Neural progenitor cell (in vitro differentiated cells): ENCODE measurements around the gene SCGB2A2. TPM values are rescaled to one million over a fixed set of nuclear protein-coding genes. Genes with fewer than 3 reads are reported as not detected.

ENCODE experiments used
- DNase-seq: peaks from one replicate; pipeline ENCODE4 v3.0.0-alpha.2; 2016; ENCODE audit warnings: low spot score
- H2AFZ ChIP-seq: fragments of 200-600 bp; sonication (generic); replicated peaks from 2 replicates; pipeline ENCODE4 v1.6.1; 2016; ENCODE audit warnings: antibody characterized with exemption
- H3F3A ChIP-seq: fragments of 200-600 bp; sonication (generic); 2 replicates; pipeline ENCODE4 v1.6.1; 2016; ENCODE audit warnings: antibody characterized with exemption, low read depth
- H3K27ac ChIP-seq: fragments of 200-600 bp; sonication (generic); 2 replicates; pipeline ENCODE4 v1.5.1; 2016; ENCODE audit warnings: mild to moderate bottlenecking
- H3K27me3 ChIP-seq: fragments of 200-600 bp; sonication (generic); 2 replicates; pipeline ENCODE4 v1.6.1; 2016; ENCODE audit warnings: mild to moderate bottlenecking, moderate library complexity
- H3K36me3 ChIP-seq: fragments of 200-600 bp; sonication (generic); 2 replicates; pipeline ENCODE4 v1.5.1; 2016
- H3K4me1 ChIP-seq: fragments of 200-600 bp; sonication (generic); 2 replicates; pipeline ENCODE4 v1.6.1; 2016; ENCODE audit warnings: mixed run types
- H3K4me2 ChIP-seq: fragments of 200-600 bp; sonication (generic); 2 replicates; pipeline ENCODE4 v1.6.1; 2016
- H3K4me3 ChIP-seq: fragments of 200-600 bp; sonication (generic); 2 replicates; pipeline ENCODE4 v1.5.1; 2016
- H3K79me2 ChIP-seq: fragments of 200-600 bp; sonication (generic); 2 replicates; pipeline ENCODE4 v1.6.1; 2016; ENCODE audit warnings: low read depth
- H3K9ac ChIP-seq: fragments of 200-600 bp; sonication (generic); 2 replicates; pipeline ENCODE4 v1.6.1; 2016
- H3K9me3 ChIP-seq: fragments of 200-600 bp; sonication (generic); 2 replicates; pipeline ENCODE4 v1.5.1; 2016; ENCODE audit warnings: low read depth
- H4K20me1 ChIP-seq: fragments of 200-600 bp; sonication (generic); 2 replicates; pipeline ENCODE4 v1.6.1; 2016; ENCODE audit warnings: low read depth
- H3K27ac Mint-ChIP-seq: 3 replicates; pipeline ENCODE4 v1.8.0; 2021; ENCODE audit warnings: mixed read lengths
- H3K27me3 Mint-ChIP-seq: 2 replicates; pipeline ENCODE4 v1.8.0; 2022; ENCODE audit warnings: low read depth, mild to moderate bottlenecking, inconsistent platforms, moderate library complexity, mixed read lengths; ENCODE audit not compliant: insufficient read depth
- H3K36me3 Mint-ChIP-seq: 3 replicates; pipeline ENCODE4 v1.8.0; 2021; ENCODE audit warnings: mixed read lengths
- H3K4me1 Mint-ChIP-seq: 3 replicates; pipeline ENCODE4 v1.8.0; 2021; ENCODE audit warnings: mixed read lengths
- H3K4me3 Mint-ChIP-seq: 3 replicates; pipeline ENCODE4 v1.8.0; 2021; ENCODE audit warnings: mild to moderate bottlenecking, moderate library complexity, mixed read lengths
- H3K9me3 Mint-ChIP-seq: 3 replicates; pipeline ENCODE4 v1.8.0; 2020; ENCODE audit warnings: mixed read lengths
- CTCF ChIP-seq: fragments of 200-600 bp; sonication (generic); IDR thresholded peaks from 2 replicates; pipeline ENCODE4 v1.5.1; 2017; ENCODE audit warnings: antibody characterized with exemption, mild to moderate bottlenecking
- EZH2 ChIP-seq: fragments of 200-600 bp; sonication (generic); IDR thresholded peaks from 2 replicates; pipeline ENCODE4 v1.6.1; 2017; ENCODE audit warnings: antibody characterized with exemption, mild to moderate bottlenecking, moderate library complexity
- EZH2phosphoT487 ChIP-seq: fragments of 200-600 bp; sonication (generic); IDR thresholded peaks from 2 replicates; pipeline ENCODE4 v1.6.1; 2017; ENCODE audit warnings: antibody characterized with exemption
- total RNA-seq: library from RNA; depleted of rRNA; stranded (reverse); fragments of >200 nt; gene quantifications from 2 replicates; pipeline ENCODE4 v1.2.3, GENCODE V29; 2015; ENCODE audit warnings: low replicate concordance

Gene SCGB2A2
- total RNA-seq, 1 donor from 2014 or later = not detected

- Mint-ChIP-seq H3K36me3 (no peaks in the 10 kb centered on the region), H3K27ac (no peak overlapping the region), H3K27me3 (peaks cover 3% of the 10 kb centered on the region), H3K4me1 (no peaks in the 10 kb centered on the region), H3K4me3 (no peak overlapping the region), H3K9me3 (peaks cover 5% of the 10 kb centered on the region)
- no peak for DNase-seq
- Histone ChIP-seq H3K36me3 (no peaks in the 10 kb centered on the region), H3K4me2 (no peak overlapping the region), H3F3A (no peaks in the 10 kb centered on the region), H3K27ac (no peak overlapping the region), H3K4me1 (no peaks in the 10 kb centered on the region), H3K9ac (no peak overlapping the region), H3K4me3 (no peak overlapping the region), H3K27me3 (no peaks in the 10 kb centered on the region), H2AFZ (no peak overlapping the region), H3K9me3 (no peaks in the 10 kb centered on the region), H3K79me2 (no peaks in the 10 kb centered on the region), H4K20me1 (no peaks in the 10 kb centered on the region)
- TF ChIP-seq EZH2phosphoT487 (no peak), EZH2 (no peak), CTCF (no peak)
Measured at GRCh38 chr11:62273789-62274275, 3.9 kb downstream of the SCGB2A2 start.

GRCh38 chr11:62280452-62280851, 10.5 kb downstream of the SCGB2A2 start:
- TF ChIP-seq CTCF (no peak), EZH2phosphoT487 (no peak), EZH2 (no peak)
- no peak for DNase-seq
- no peak overlapping the region for H3K4me2 ChIP-seq
- H3K36me3 ChIP-seq = no peaks in the 10 kb centered on the region
- peaks cover 14% of the 10 kb centered on the region for H3K9me3 Mint-ChIP-seq
- no peak overlapping the region for H3K4me3 ChIP-seq
- H3K9me3 ChIP-seq = peaks cover 15% of the 10 kb centered on the region
- no peak overlapping the region for H3K4me3 Mint-ChIP-seq
- peaks cover 2% of the 10 kb centered on the region for H3K36me3 Mint-ChIP-seq
- no peak overlapping the region for H2AFZ ChIP-seq
- no peaks in the 10 kb centered on the region for H3F3A ChIP-seq
- H3K79me2 ChIP-seq = no peaks in the 10 kb centered on the region
- no peaks in the 10 kb centered on the region for H3K4me1 ChIP-seq
- no peak overlapping the region for H3K9ac ChIP-seq
- peaks cover 3% of the 10 kb centered on the region for H3K27me3 Mint-ChIP-seq
- H3K4me1 Mint-ChIP-seq = no peaks in the 10 kb centered on the region
- no peaks in the 10 kb centered on the region for H3K27me3 ChIP-seq
- H3K27ac ChIP-seq = no peak overlapping the region
- H4K20me1 ChIP-seq = no peaks in the 10 kb centered on the region
- no peak overlapping the region for H3K27ac Mint-ChIP-seq

- Mint-ChIP-seq H3K4me3 (no peak overlapping the region), H3K4me1 (no peaks in the 10 kb centered on the region), H3K36me3 (no peaks in the 10 kb centered on the region), H3K27me3 (peaks cover 10% of the 10 kb centered on the region), H3K27ac (no peak overlapping the region), H3K9me3 (no peaks in the 10 kb centered on the region)
- no peaks in the 10 kb centered on the region for H3K9me3 ChIP-seq
- no peaks in the 10 kb centered on the region for H3K36me3 ChIP-seq
- H3K79me2 ChIP-seq = no peaks in the 10 kb centered on the region
- no peak overlapping the region for H3K4me3 ChIP-seq
- no peaks in the 10 kb centered on the region for H3K27me3 ChIP-seq
- H3K27ac ChIP-seq = no peak overlapping the region
- TF ChIP-seq CTCF (no peak), EZH2 (no peak), EZH2phosphoT487 (no peak)
- no peaks in the 10 kb centered on the region for H3K4me1 ChIP-seq
- no peak overlapping the region for H3K4me2 ChIP-seq
- H3K9ac ChIP-seq = no peak overlapping the region
- H2AFZ ChIP-seq = no peak overlapping the region
- DNase-seq = peak; percentile 71
- H3F3A ChIP-seq = no peaks in the 10 kb centered on the region
- H4K20me1 ChIP-seq = no peaks in the 10 kb centered on the region
Measured at GRCh38 chr11:62295504-62295903, 25.5 kb downstream of the SCGB2A2 start.
